Fibroblast of lung (primary cell): ENCODE data around the gene HDAC3. TPM values are rescaled to one million over a fixed set of nuclear protein-coding genes. Genes with fewer than 3 reads are reported as not detected.

ENCODE experiments used
- DNase-seq, 2 donors: peaks; one replicate each; pipeline versions ENCODE4 v3.0.0 to v3.0.0-alpha.2; 2010; ENCODE audit warnings: low read depth in 2 of 2
- H2AFZ ChIP-seq: 2 replicates; pipeline ENCODE4 v1.5.1; 2012; ENCODE audit warnings: low read length, control low read depth, inconsistent platforms
- H3K27ac ChIP-seq: 2 replicates; pipeline ENCODE4 v1.5.1; 2011; ENCODE audit warnings: low read length, control low read depth; ENCODE audit not compliant: insufficient read depth
- H3K27me3 ChIP-seq: 2 replicates; pipeline ENCODE4 v1.5.1; 2011; ENCODE audit warnings: mild to moderate bottlenecking, low read length; ENCODE audit not compliant: control insufficient read depth, insufficient read depth
- H3K36me3 ChIP-seq: 2 replicates; pipeline ENCODE4 v1.5.1; 2011; ENCODE audit warnings: low read length; ENCODE audit not compliant: control insufficient read depth, insufficient read depth
- H3K4me1 ChIP-seq: 2 replicates; pipeline ENCODE4 v1.5.1; 2011; ENCODE audit warnings: low read length; ENCODE audit not compliant: control insufficient read depth, insufficient read depth; ENCODE audit errors: extremely low read depth
- H3K4me2 ChIP-seq: 2 replicates; pipeline ENCODE4 v1.5.1; 2011; ENCODE audit warnings: low read length, control low read depth; ENCODE audit not compliant: insufficient read depth; ENCODE audit errors: extremely low read depth
- H3K4me3 ChIP-seq, 4 experiments: fragments of 200-600 bp in 1 of 4; sonication (generic) in 1 of 4; replicated peaks in 1 of 4; 2 replicates each; pipeline ENCODE4 v1.5.1; 2011 to 2016; ENCODE audit warnings: low read length in 4 of 4, low read depth in 3 of 4, mild to moderate bottlenecking in 3 of 4, control low read depth in 2 of 4, inconsistent platforms in 1 of 4, mixed read lengths in 1 of 4; ENCODE audit not compliant: insufficient read depth in 1 of 4; ENCODE audit errors: control extremely low read depth in 1 of 4
- H3K79me2 ChIP-seq: 2 replicates; pipeline ENCODE4 v1.5.1; 2012; ENCODE audit warnings: mild to moderate bottlenecking, low read length, inconsistent platforms; ENCODE audit not compliant: control insufficient read depth, insufficient read depth
- H3K9ac ChIP-seq: 2 replicates; pipeline ENCODE4 v1.5.1; 2011; ENCODE audit warnings: mild to moderate bottlenecking, low read length, control low read depth; ENCODE audit not compliant: insufficient read depth
- H3K9me3 ChIP-seq: 2 replicates; pipeline ENCODE4 v1.5.1; 2012; ENCODE audit warnings: low read depth, low read length; ENCODE audit not compliant: control insufficient read depth, insufficient read depth
- H4K20me1 ChIP-seq: 2 replicates; pipeline ENCODE4 v1.5.1; 2011; ENCODE audit warnings: low read length; ENCODE audit not compliant: control insufficient read depth, insufficient read depth; ENCODE audit errors: extremely low read depth
- CTCF ChIP-seq, 2 donors: IDR thresholded peaks in 1 of 2; conservative IDR thresholded peaks in 1 of 2; 1 replicate in 1 of 2; 2 replicates in 1 of 2; pipeline ENCODE4 v1.5.1; 2011 to 2012; ENCODE audit warnings: low read length in 2 of 2, control low read depth in 1 of 2, inconsistent platforms in 1 of 2, low read depth in 1 of 2, mild to moderate bottlenecking in 1 of 2
- EZH2 ChIP-seq: IDR thresholded peaks from 2 replicates; pipeline ENCODE4 v1.5.1; 2012; ENCODE audit warnings: low read length, control low read depth, mild to moderate bottlenecking; ENCODE audit errors: missing control alignments
- polyA plus RNA-seq, 2 donors: library from polyadenylated mRNA; depleted of rRNA in 1 of 2; stranded (reverse) in 1 of 2; unstranded in 1 of 2; fragments of >200 nt; gene quantifications; 2 replicates each; pipeline ENCODE4 v1.2.1, GENCODE V29; 2011 to 2012; ENCODE audit warnings: missing spikeins in 1 of 2
- total RNA-seq: library from RNA; depleted of rRNA; stranded (reverse); fragments of >200 nt; gene quantifications from 2 replicates; pipeline ENCODE4 v1.2.1, GENCODE V29; 2014

HDAC3 gene
- total and polyA plus RNA-seq, 2 donors (not counting 1 experiment from before 2014, with no cell fraction given), result 56.8 to 69.6 TPM

- Histone ChIP-seq H4K20me1 (no peaks in the 10 kb centered on the region), H3K4me1 (no peaks in the 10 kb centered on the region), H3K9me3 (no peaks in the 10 kb centered on the region), H3K9ac (no peak overlapping the region), H3K27me3 (no peaks in the 10 kb centered on the region), H3K4me3 (no peak overlapping the region), H2AFZ (no peak overlapping the region), H3K79me2 (peaks cover 39% of the 10 kb centered on the region), H3K4me2 (no peak overlapping the region), H3K27ac (no peak overlapping the region), H3K36me3 (no peaks in the 10 kb centered on the region)
- no peak for TF ChIP-seq CTCF (conservative IDR thresholded peaks at IDR 0.05 in 1 of 2, IDR thresholded peaks at IDR 0.05 in 1 of 2; ENCODE audit: low read depth in 1 of 2, low read length in 2 of 2)
- peak; percentile 27 to 66 for DNase-seq
These were observed 38.0 kb downstream of the HDAC3 start for GRCh38 chr5:141598391-141599345.

GRCh38 chr5:141597814-141598213 is 38.8 kb downstream of the HDAC3 start:
- Histone ChIP-seq H3K79me2 (peaks cover 32% of the 10 kb centered on the region), H3K4me1 (no peaks in the 10 kb centered on the region), H2AFZ (no peak overlapping the region), H3K9ac (no peak overlapping the region), H3K9me3 (no peaks in the 10 kb centered on the region), H3K36me3 (no peaks in the 10 kb centered on the region), H3K27me3 (no peaks in the 10 kb centered on the region), H3K4me2 (no peak overlapping the region), H4K20me1 (no peaks in the 10 kb centered on the region), H3K27ac (no peak overlapping the region), H3K4me3 (no peak overlapping the region)
- TF ChIP-seq CTCF (conservative IDR thresholded peaks at IDR 0.05 in 1 of 2, IDR thresholded peaks at IDR 0.05 in 1 of 2; ENCODE audit: low read depth in 1 of 2, low read length in 2 of 2) (no peak), EZH2 (no peak)
- no peak for DNase-seq

DNA sequence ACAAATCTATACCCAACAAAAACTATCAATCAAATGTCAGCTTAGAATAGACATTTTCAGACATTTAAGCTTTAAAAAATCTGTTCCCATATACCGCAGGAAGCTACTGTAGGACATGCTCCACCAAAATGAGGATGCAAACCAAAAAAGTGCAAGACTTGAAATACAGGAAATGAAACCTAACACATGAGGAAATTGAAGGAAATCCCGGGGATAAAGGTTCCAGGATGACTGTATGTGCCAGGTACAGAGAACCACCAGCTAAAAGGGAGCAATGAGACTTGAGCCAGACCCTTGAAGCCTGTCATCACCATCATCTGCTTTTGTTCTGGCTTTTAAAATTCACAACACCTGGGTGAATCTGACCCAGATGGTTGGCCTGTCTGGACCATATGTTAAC is 39.3 kb downstream of the HDAC3 start:
- Histone ChIP-seq H3K4me1 (no peaks in the 10 kb centered on the region), H2AFZ (no peak overlapping the region), H4K20me1 (no peaks in the 10 kb centered on the region), H3K79me2 (peaks cover 27% of the 10 kb centered on the region), H3K27me3 (no peaks in the 10 kb centered on the region), H3K36me3 (no peaks in the 10 kb centered on the region), H3K4me3 (no peak overlapping the region), H3K9ac (no peak overlapping the region), H3K27ac (no peak overlapping the region), H3K9me3 (no peaks in the 10 kb centered on the region), H3K4me2 (no peak overlapping the region)
- DNase-seq, result no peak
- TF ChIP-seq EZH2, result no peak
- no peak for TF ChIP-seq CTCF (conservative IDR thresholded peaks at IDR 0.05 in 1 of 2, IDR thresholded peaks at IDR 0.05 in 1 of 2; ENCODE audit: low read depth in 1 of 2, low read length in 2 of 2)
